ENCODE measurements around the gene VPREB3.
A peak's percentile ranks its signal among the peaks of the same experiment; 100 is the strongest.

DNA sequence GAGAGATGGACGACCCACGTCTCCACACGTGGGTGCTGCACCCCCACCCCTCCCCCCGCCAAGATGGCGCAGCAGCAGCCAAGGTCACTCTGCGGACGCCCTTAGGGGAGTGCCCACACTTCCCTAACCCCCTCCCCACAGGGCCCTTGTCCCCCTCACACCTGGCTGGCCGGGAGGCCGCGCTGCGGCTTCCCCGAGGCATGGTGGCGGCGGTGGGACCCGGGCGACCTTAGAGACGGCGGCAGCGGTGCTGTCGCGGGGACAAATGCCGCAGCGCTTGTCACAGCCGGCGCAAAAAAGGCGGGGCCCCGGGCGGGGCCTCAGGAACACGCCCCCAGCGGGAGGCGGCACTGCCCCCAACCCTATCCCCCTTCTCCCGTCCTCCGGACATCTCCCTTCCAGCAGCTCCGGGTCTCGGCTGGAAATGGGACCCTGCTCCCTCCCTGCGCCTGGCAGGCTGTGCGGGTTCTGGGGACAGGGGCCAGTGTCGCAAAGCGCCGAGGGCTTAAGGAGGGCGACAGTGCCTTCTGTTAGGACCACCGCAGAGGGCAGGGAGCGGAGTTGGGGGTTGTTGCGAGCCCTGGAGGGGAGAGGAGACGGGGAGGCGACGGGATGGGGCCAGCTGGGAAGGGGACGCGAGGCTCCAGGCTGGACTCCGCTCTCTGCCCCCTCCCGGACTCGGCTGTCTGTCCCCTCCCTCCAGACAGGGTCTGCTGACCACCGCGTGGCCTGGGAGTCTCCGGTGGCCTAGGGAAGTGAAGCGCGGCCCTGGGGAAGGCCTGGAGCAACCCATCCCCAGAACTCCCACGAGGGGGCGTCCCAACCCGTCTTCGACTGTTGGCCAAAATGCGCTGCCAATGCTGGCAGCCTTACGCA lies 13.7 kb upstream of the VPREB3 start, which contains the start of gene CHCHD10:
- TF ChIP-seq, protein P1, sequence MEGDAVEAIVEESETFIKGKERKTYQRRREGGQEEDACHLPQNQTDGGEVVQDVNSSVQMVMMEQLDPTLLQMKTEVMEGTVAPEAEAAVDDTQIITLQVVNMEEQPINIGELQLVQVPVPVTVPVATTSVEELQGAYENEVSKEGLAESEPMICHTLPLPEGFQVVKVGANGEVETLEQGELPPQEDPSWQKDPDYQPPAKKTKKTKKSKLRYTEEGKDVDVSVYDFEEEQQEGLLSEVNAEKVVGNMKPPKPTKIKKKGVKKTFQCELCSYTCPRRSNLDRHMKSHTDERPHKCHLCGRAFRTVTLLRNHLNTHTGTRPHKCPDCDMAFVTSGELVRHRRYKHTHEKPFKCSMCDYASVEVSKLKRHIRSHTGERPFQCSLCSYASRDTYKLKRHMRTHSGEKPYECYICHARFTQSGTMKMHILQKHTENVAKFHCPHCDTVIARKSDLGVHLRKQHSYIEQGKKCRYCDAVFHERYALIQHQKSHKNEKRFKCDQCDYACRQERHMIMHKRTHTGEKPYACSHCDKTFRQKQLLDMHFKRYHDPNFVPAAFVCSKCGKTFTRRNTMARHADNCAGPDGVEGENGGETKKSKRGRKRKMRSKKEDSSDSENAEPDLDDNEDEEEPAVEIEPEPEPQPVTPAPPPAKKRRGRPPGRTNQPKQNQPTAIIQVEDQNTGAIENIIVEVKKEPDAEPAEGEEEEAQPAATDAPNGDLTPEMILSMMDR (conservative IDR thresholded peaks at IDR 0.05 in 1 of 2, IDR thresholded peaks at IDR 0.05 in 1 of 2; ENCODE audit: extremely low read depth in 1 of 2, insufficient read depth in 1 of 2, low read depth in 1 of 2, low read length in 2 of 2) = peak; percentile 56 to 84
- no peak for TF ChIP-seq EZH2 (IDR thresholded peaks at IDR 0.05; ENCODE audit: borderline replicate concordance, low read length)
